HPDE6-E6E7 (cell line): Measurements from ENCODE around the gene SSPN.

Experiments
- DNase-seq: peaks from one replicate; pipeline ENCODE4 v3.0.0; 2011; ENCODE audit warnings: missing footprints; ENCODE audit errors: extremely low spot score

SSPN gene

GRCh38 chr12:26266881-26267280, 71.5 kb downstream of the SSPN start:
- no peak for DNase-seq

GRCh38 chr12:26268841-26269561, 73.6 kb downstream of the SSPN start:
- DNase-seq, result no peak

- no peak for DNase-seq
Measured at GRCh38 chr12:26269562-26270284, 74.3 kb downstream of the SSPN start.

DNA sequence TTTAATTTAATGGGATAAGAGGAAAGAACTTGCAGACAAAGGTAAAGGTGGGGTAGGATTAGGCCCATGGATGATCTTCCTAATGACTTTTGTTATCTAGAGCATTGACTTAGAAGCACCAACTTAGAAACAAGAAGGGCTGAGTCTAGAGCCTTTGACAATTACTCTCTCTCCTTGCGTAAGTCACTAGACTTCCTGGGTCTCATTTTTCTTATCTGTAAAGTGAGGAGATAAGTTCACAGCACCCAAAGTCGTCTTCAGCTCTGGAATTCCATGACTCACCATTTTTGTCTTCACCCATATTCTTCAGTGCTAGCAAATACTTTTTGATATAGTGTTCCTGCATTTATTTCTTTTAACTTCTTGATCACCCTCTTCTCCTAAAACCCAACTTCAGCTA, 75.7 kb downstream of the SSPN start:
- DNase-seq, result no peak

- peak; percentile 38 for DNase-seq
Measured at GRCh38 chr12:26271889-26272492, 76.6 kb downstream of the SSPN start.

- no peak for DNase-seq
Measured at GRCh38 chr12:26272851-26273250, 77.5 kb downstream of the SSPN start.

DNA sequence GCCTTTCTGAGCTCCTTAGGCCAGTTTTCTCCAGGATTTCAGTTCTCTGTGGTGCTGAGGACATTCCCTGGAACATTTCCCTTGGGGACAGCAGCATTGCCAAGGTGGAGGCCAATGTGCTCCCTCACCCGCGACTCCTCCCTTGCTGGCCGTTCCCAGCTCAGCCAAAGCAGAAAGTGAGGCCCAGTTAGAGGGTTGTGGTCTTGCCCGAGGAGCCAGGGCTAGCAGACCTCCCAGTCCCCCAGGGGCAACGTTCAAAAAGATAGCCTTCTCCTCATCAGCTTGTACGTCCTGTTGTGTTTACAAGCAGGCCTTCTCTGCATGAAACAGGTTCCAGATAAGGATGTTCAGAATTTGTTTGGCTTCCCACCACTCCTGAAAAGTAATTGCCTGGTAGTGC, 78.4 kb downstream of the SSPN start:
- no peak for DNase-seq

- DNase-seq, result peak; percentile 95
Measured at GRCh38 chr12:26274441-26275312, 79.3 kb downstream of the SSPN start.

GRCh38 chr12:26275313-26276131, 80.1 kb downstream of the SSPN start:
- DNase-seq, result no peak

DNA sequence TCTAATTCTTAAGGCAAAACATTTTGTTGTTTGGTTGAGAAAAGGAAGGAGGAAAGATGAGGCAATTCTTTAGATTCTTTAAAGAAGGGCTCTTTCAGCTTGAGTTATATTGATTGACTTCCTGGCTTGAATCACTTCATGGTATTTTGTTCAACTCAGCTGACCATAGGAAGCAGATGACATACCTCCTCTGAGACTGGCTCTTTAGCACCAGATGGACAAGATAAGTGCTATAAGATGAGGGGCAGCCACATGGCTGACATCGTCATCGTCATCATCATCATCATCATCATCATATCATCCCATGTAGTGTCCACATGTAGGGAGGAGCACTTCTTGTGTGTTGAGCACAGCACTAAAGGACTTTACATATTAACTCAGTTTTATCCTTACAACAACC, 81.3 kb downstream of the SSPN start:
- no peak for DNase-seq

DNA sequence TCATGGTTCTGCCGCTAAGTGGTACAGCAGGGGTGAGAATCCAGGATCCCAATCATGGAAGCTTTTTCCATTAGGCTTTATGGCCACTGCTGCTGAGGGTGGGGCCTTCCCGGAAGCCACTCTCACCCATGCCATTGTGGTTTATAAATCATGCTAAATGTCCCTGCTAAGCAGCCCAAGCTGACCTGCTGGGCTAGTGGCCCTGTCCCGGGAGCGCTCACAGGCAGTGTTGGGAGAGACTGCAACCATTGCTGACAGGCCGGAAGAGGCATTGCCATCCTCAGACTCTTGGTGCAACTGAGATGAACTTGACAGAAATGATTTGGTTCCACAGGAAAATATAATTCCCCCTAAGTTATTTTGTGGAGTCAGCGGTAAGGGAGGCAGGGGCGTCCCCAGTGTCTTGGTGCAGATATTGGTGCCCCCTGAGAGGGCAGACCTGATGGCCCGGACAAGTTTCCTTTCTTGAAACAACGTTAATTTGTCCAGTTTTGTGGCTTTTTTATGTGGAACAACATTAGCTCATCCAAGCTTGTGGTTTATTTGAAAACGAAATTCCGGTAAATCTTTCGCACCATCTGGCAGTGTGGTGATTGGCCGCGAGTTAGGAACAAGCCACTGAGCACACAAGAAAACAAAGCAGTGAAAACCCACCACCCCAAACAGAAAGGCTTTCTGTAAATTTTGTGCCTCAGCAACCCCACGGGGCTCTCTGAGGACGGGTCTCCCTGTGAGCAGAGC, 82.3 kb downstream of the SSPN start:
- no peak for DNase-seq

GRCh38 chr12:26278266-26278665, 82.9 kb downstream of the SSPN start:
- DNase-seq, result no peak

- no peak for DNase-seq
Measured at GRCh38 chr12:26278666-26279065, 83.3 kb downstream of the SSPN start.

GRCh38 chr12:26279091-26279490, 83.7 kb downstream of the SSPN start:
- DNase-seq, result no peak

DNA sequence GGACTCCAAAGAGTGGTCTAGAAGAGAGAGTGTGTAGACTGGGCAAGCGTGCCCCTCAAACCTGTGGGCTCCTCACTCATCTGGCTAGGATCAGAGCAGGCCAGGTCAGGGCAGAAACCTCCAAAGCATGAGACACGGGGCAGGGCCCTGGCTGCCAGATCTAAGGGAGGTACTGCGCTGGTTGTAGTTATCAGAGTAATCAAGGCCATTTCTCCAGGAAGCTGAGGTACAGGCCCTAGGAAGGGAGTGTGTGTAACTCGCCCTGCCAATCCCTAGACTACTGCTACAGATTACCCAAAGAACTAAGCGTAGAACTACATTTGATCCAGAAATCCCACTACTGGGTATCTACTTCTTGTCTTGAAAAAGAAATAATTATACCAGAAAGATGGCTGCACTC, 84.5 kb downstream of the SSPN start:
- no peak for DNase-seq

- no peak for DNase-seq
Measured at GRCh38 chr12:26280869-26281268, 85.5 kb downstream of the SSPN start.

GRCh38 chr12:26281320-26281719, 85.9 kb downstream of the SSPN start:
- DNase-seq, result no peak

GRCh38 chr12:26282339-26282940, 87.1 kb downstream of the SSPN start:
- no peak for DNase-seq

- no peak for DNase-seq
Measured at GRCh38 chr12:26283046-26283445, 87.7 kb downstream of the SSPN start.

DNA sequence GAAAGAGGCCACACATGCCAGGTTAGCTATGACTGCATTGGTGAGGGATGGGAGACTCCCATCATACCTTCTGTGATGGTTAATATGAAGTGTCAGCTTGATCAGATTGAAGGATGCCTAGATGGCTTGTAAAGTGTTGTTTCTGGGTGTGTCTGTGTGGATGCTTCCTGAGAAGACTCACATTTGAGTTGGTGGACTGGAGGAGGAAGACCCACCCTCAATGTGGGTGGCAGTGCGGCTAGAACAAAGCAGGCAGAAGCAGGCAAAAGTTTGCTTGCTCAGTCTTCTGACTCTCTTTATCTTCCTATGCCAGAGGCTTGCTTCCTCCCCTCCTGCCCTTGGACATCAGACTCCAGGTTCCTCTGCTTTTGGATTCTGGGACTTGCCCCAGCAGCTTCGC, 88.2 kb downstream of the SSPN start:
- DNase-seq, result no peak
